Cardiac fibroblast (primary cell): ENCODE measurements around the gene TCP11L1.

Experiments
- DNase-seq, 2 donors: peaks; one replicate each; pipeline versions ENCODE4 v3.0.0 to v3.0.0-alpha.2; 2010; ENCODE audit warnings: low read depth in 2 of 2
- H3K4me3 ChIP-seq, 2 donors: replicated peaks in 1 of 2; 1 replicate in 1 of 2; 2 replicates in 1 of 2; pipeline ENCODE4 v1.5.1; 2011; ENCODE audit warnings: low read depth in 2 of 2, low read length in 2 of 2, mild to moderate bottlenecking in 2 of 2, moderate library complexity in 1 of 2
- TF ChIP-seq, protein P1 (sequence below): IDR thresholded peaks from one replicate; pipeline ENCODE4 v1.5.1; 2011; ENCODE audit warnings: low read depth, mild to moderate bottlenecking, low read length, inconsistent platforms

Gene TCP11L1

DNA sequence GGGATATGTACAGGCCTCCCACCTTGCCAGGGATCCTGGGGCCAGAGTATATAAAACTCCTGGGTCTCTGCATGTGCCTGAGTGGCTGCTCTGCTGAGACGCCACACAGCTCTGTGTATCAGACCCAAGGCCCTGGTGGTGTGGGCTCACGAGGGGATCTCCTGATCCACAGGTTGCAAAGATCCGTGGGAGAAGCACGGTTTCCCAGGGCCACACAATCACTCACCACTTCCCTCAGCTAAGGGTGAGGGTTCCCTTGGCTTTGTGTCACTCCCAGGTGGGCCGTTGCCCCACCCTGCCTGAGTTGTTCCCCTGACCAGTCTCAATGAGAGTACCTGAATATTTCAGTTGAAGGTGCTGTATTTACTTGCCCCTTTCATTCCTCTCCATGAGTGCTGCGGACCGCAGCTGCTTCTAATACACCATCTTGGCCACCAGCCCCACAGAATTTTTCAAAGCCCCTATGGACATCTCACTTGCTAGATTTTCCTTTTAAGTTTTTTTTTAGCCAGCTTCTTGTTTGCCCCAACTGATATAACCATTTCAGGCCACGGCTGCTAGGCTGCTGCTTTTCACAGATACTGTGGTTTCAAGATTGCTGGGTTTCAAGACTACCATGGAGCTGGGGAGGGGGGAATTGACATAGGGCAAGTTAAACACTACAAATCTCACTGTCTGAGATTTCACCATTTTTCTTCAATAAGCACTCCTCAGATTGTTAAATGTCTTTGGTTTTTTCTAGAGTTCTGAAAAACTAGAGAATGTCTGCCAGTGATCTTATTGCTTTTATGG lies 37.4 kb upstream of the TCP11L1 start:
- H3K4me3 ChIP-seq, result no peak overlapping the region
- TF ChIP-seq, protein P1, sequence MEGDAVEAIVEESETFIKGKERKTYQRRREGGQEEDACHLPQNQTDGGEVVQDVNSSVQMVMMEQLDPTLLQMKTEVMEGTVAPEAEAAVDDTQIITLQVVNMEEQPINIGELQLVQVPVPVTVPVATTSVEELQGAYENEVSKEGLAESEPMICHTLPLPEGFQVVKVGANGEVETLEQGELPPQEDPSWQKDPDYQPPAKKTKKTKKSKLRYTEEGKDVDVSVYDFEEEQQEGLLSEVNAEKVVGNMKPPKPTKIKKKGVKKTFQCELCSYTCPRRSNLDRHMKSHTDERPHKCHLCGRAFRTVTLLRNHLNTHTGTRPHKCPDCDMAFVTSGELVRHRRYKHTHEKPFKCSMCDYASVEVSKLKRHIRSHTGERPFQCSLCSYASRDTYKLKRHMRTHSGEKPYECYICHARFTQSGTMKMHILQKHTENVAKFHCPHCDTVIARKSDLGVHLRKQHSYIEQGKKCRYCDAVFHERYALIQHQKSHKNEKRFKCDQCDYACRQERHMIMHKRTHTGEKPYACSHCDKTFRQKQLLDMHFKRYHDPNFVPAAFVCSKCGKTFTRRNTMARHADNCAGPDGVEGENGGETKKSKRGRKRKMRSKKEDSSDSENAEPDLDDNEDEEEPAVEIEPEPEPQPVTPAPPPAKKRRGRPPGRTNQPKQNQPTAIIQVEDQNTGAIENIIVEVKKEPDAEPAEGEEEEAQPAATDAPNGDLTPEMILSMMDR, result no peak
- DNase-seq, result no peak

- DNase-seq, result no peak
- H3K4me3 ChIP-seq, result no peak overlapping the region
- TF ChIP-seq, protein P1, result no peak
These were observed 34.2 kb upstream of the TCP11L1 start for GRCh38 chr11:33005175-33005574.

- no peak overlapping the region for H3K4me3 ChIP-seq
- TF ChIP-seq, protein P1, result no peak
- DNase-seq, result no peak
These were observed 33.4 kb upstream of the TCP11L1 start for GRCh38 chr11:33006010-33006409.

- no peak overlapping the region for H3K4me3 ChIP-seq
- TF ChIP-seq, protein P1, result no peak
- DNase-seq, result no peak
These were observed 25.6 kb upstream of the TCP11L1 start for GRCh38 chr11:33013755-33014154.

DNA sequence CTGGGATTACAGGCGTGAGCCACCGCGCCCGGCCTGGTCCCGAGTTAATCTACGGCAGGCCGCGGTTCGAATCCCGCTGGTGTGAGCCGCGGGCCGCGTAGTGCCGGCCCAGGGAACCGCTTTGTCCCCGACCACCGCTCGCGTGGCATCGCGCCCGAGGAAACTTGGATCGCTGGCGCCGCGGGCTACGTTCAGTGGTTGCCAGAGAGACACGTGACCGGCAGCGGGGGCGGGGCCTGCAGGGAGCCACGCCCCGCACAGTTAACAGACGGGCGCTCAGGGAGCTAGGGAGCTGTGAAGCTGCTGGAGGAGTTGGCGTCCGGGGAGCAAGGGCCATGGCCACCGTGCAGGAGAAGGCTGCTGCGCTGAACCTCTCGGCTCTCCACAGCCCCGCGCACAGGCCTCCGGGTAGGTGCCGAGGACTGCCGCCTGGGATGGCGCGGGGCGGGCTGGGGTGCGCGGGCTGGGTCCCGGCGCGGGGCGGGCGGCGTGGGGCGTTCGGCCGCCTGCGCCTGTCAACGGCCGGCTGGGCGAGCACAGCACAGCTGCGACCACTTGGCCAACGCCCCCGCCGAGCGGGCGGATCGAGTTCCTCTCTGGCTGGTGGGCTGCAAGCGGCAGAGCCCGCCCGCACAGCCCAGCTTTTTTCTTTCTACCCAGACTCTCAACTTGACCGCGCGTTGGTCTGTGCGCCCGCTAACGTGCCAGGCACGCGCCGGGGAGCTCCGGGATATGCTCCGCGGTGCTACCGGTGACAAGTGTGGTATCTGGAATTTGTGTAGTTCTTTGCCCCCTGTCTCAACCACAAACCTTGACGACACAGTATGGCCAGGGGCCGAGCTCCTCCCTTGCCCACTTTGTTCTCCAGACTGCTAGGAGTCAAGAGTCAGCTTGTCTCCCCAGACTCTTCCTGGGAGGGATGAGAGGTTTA lies 23.5 kb upstream of the TCP11L1 start, which contains the start of gene DEPDC7:
TSS of gene DEPDC7 (plus strand) at position 258 of the 931 bp plus-strand sequence. CDS start at position 336, 78 bp downstream.
- TF ChIP-seq, protein P1, result no peak
- DNase-seq, result peak; percentile 88 to 91

DNA sequence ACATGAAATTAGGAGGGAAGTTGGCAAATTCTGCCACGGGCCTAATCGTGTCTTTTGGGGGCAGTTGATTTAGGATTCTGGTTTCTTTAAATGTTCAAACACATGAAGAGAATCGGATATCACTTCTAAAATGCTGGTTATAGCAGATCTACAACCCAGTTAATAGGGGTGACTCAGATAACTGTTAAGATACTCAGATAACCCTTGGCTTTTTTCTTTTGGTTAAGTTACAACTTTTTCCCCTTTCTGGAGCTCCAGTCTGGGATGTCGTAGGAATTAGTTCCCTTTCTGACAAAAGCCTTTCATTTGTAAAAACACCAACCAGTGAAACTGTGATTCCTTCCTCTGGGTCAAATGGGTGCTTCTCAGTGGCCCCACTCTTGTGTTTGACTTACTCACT lies 22.7 kb upstream of the TCP11L1 start:
- peak overlapping the region in 1 of 2 donors; percentile 70 for H3K4me3 ChIP-seq
- DNase-seq, result no peak
- TF ChIP-seq, protein P1, result no peak

More for the DNA sequence above, 23.5 kb upstream of the TCP11L1 start, which contains the start of gene DEPDC7:
- peak within 1 kb of the TSS; percentile 63 to 70 for H3K4me3 ChIP-seq
